Measurements from ENCODE around the gene MAP3K7CL. TPM values are rescaled to one million over a fixed set of nuclear protein-coding genes. Genes with fewer than 3 reads are reported as not detected.

The MAP3K7CL gene
- total and polyA plus RNA-seq, 2 of the 8 experiments (the other 6 are each of a cell fraction or from before 2014, with no cell fraction given), result not detected

DNA sequence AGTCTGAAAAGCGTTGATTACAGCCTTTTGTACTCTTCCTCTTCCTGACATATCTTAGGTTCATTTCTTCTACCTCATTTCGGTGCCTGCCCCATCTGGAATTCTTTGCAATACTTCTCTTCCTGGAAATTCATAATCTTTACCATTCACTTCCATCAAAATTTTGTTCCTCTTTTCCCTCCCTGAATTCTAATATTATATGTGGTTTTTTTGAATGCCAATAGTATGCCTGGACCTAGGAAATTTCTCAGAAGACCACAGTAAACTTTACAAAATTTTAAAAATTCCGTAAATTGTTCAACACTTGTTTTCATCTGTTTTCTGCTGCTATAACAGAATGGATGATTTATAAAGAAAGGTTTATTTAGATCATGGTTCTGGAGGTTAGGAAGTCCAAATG lies 76.8 kb downstream of the MAP3K7CL start:
- H2AFZ ChIP-seq (ENCODE audit: low read length), result no peak overlapping the region
- 88% methylated on average over 3 of the region's 3 CpGs; no CpG with 5 or more reads in 1 of the 2 experiments for WGBS, 2 experiments (ENCODE audit: extremely low coverage in 1 of 2, insufficient coverage in 1 of 2, insufficient read length in 1 of 2, insufficient replicate concordance in 2 of 2, low coverage in 1 of 2, low lambda C conversion rate in 2 of 2, missing lambda C conversion rate in 1 of 2)
- H4K20me1 ChIP-seq (replicated peaks in 1 of 2; ENCODE audit: control insufficient read depth in 1 of 2, insufficient read depth in 2 of 2, low read length in 2 of 2), result no peaks in the 10 kb centered on the region
- ChIA-PET POLR2A (ENCODE audit: partially characterized antibody) (no interaction called here), CTCF (ENCODE audit: partially characterized antibody) (no interaction called here)
- H3K4me2 ChIP-seq (ENCODE audit: insufficient read depth in 1 of 2, low read depth in 2 of 2, low read length in 2 of 2), result no peak overlapping the region
- no peak overlapping the region for H2BK15ac ChIP-seq (ENCODE audit: low read length)
- H3K27me3 ChIP-seq (replicated peaks in 1 of 4; ENCODE audit: control insufficient read depth in 3 of 4, extremely low read depth in 1 of 4, insufficient read depth in 3 of 4, low read length in 3 of 4), result no peaks in the 10 kb centered on the region
- H3K18ac ChIP-seq (ENCODE audit: extremely low read depth, low read length), result no peak overlapping the region
- H3K9me3 ChIP-seq (ENCODE audit: insufficient read depth in 2 of 2, low read depth in 1 of 2, low read length in 1 of 2), result no peaks in the 10 kb centered on the region
- no peaks in the 10 kb centered on the region; the same call in 1 of the 2 replicates for H3K23me2 ChIP-seq (ENCODE audit: low read depth, low read length)
- H2BK5ac ChIP-seq (ENCODE audit: low read depth, low read length), result no peak overlapping the region
- H2BK120ac ChIP-seq (replicated peaks; ENCODE audit: low read depth, low read length), result no peak overlapping the region
- H2AK5ac ChIP-seq (ENCODE audit: low read depth, low read length), result no peak overlapping the region
- H3K4me1 ChIP-seq (replicated peaks in 1 of 4; ENCODE audit: control insufficient read depth in 3 of 4, insufficient read depth in 4 of 4, low read length in 3 of 4), result no peaks in the 10 kb centered on the region
- no peak overlapping the region for H3K4me3 ChIP-seq (ENCODE audit: extremely low read depth in 1 of 4, insufficient read depth in 2 of 4, low read depth in 3 of 4, low read length in 4 of 4)
- H3K27ac ChIP-seq (ENCODE audit: low read depth, low read length), result no peak overlapping the region
- H4K8ac ChIP-seq (ENCODE audit: extremely low read depth, insufficient read depth, low read length), result no peak overlapping the region
- no peak overlapping the region for H4K5ac ChIP-seq (ENCODE audit: insufficient read length, low read depth, low read length)
- DNase-seq (ENCODE audit: low read depth in 1 of 2, low spot score in 2 of 2) (no peak), FAIRE-seq (no peak)
- no peak overlapping the region for H3K9ac ChIP-seq (replicated peaks in 1 of 4; ENCODE audit: extremely low read depth in 1 of 4, low read depth in 3 of 4, low read length in 3 of 4)
- H3K79me2 ChIP-seq (ENCODE audit: control insufficient read depth in 1 of 2, insufficient read depth in 2 of 2, low read length in 2 of 2), result no peaks in the 10 kb centered on the region
- no peak overlapping the region for H3K23ac ChIP-seq (ENCODE audit: insufficient read length)
- H4K91ac ChIP-seq (replicated peaks; ENCODE audit: insufficient read length, low read length), result no peak overlapping the region
- no peak overlapping the region for H3K56ac ChIP-seq (replicated peaks; ENCODE audit: insufficient read length, low read depth, low read length)
- no peak overlapping the region for H2BK12ac ChIP-seq (ENCODE audit: low read depth, low read length)
- H3K4ac ChIP-seq (replicated peaks; ENCODE audit: insufficient read length, low read depth, low read length), result no peak overlapping the region
- no peak overlapping the region for H3K14ac ChIP-seq (ENCODE audit: insufficient read length)
- no peaks in the 10 kb centered on the region for H3K36me3 ChIP-seq (ENCODE audit: control insufficient read depth in 2 of 4, insufficient read depth in 4 of 4, low read length in 3 of 4)
- no peaks in the 10 kb centered on the region for H3K79me1 ChIP-seq (ENCODE audit: low read depth, low read length)
- no peak overlapping the region for H2BK20ac ChIP-seq (ENCODE audit: low read length)
- TF ChIP-seq BRCA1 (IDR thresholded peaks at IDR 0.05; ENCODE audit: low read depth, low read length) (no peak), RXRA (IDR thresholded peaks at IDR 0.05; ENCODE audit: insufficient read depth, low read depth, low read length) (no peak), EGR1 (IDR thresholded peaks at IDR 0.05; ENCODE audit: borderline replicate concordance, low read depth, low read length) (no peak), SP2 (IDR thresholded peaks at IDR 0.05; ENCODE audit: low read length) (no peak), HDAC2 (IDR thresholded peaks at IDR 0.05; ENCODE audit: borderline replicate concordance in 1 of 2, low read depth in 2 of 2, low read length in 2 of 2) (no peak), ZNF274 (IDR thresholded peaks at IDR 0.05; ENCODE audit: borderline replicate concordance, extremely low read depth, low read length) (no peak), EP300 (IDR thresholded peaks at IDR 0.05; ENCODE audit: borderline replicate concordance in 1 of 2, low read depth in 2 of 2, low read length in 2 of 2) (no peak), GABPA (IDR thresholded peaks at IDR 0.05; ENCODE audit: borderline replicate concordance, insufficient read depth, low read length) (no peak)
- TF ChIP-seq, protein P1, sequence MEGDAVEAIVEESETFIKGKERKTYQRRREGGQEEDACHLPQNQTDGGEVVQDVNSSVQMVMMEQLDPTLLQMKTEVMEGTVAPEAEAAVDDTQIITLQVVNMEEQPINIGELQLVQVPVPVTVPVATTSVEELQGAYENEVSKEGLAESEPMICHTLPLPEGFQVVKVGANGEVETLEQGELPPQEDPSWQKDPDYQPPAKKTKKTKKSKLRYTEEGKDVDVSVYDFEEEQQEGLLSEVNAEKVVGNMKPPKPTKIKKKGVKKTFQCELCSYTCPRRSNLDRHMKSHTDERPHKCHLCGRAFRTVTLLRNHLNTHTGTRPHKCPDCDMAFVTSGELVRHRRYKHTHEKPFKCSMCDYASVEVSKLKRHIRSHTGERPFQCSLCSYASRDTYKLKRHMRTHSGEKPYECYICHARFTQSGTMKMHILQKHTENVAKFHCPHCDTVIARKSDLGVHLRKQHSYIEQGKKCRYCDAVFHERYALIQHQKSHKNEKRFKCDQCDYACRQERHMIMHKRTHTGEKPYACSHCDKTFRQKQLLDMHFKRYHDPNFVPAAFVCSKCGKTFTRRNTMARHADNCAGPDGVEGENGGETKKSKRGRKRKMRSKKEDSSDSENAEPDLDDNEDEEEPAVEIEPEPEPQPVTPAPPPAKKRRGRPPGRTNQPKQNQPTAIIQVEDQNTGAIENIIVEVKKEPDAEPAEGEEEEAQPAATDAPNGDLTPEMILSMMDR (IDR thresholded peaks at IDR 0.05; ENCODE audit: control extremely low read depth in 1 of 3, insufficient read depth in 1 of 3, low read depth in 1 of 3, low read length in 3 of 3), result no peak
- TF ChIP-seq, protein P2, sequence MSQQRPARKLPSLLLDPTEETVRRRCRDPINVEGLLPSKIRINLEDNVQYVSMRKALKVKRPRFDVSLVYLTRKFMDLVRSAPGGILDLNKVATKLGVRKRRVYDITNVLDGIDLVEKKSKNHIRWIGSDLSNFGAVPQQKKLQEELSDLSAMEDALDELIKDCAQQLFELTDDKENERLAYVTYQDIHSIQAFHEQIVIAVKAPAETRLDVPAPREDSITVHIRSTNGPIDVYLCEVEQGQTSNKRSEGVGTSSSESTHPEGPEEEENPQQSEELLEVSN (IDR thresholded peaks at IDR 0.05), result no peak
